Activated naive CD4-positive, alpha-beta T cell treated with Interleukin-2 at 50 U/mL for 16 hours (primary cell): Measurements from ENCODE around the gene HIPK2.

Experiments used
- DNase-seq: peaks from one replicate; pipeline ENCODE4 v3.0.0-alpha.2; 2020

The HIPK2 gene

GRCh38 chr7:139733751-139734150 is 44.0 kb downstream of the HIPK2 start:
- no peak for DNase-seq

GRCh38 chr7:139732471-139733167 is 45.2 kb downstream of the HIPK2 start:
- DNase-seq, result no peak

- no peak for DNase-seq
These were observed 45.9 kb downstream of the HIPK2 start for GRCh38 chr7:139731802-139732470.

DNA sequence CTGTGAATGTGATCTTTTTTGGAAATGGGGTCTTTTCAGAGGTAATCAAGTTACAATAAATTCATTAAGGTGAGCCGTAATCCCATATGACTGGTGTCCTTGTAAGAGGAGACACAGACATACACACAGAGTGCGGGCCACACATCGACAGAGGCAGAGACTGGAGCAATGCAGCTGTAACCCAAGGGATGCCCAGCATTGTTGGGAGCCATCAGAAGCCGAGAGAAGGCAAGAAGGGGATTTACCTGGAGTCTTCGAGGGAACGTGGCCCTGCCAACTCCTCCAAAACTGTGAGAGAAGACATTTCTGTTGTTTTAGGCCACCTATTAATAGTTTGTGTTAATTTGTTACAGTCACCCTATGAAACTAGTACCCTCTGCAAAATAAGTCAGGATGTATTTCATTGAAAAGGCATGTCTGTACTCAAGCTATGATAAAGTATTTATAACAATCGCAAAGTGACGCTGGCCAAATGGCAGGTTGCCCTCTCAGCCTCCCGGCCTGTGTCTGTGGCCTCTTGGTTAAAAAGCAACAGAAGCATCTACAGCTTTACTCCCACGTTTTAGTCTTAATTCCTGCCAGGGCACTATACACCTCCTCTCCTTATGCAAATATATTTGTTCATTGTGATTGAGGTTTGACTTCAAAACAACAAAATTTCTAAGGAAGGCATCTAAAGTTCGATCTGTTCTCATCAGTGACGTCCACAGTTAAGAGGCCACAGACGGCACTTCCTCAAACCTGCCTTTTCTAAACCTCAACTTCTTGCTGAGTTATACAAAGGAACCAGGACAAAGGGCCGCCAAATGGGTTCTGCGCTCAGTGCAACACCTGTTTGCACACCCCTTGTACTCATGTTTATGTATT is 46.8 kb downstream of the HIPK2 start:
- no peak for DNase-seq

- no peak for DNase-seq
These were observed 49.6 kb downstream of the HIPK2 start for GRCh38 chr7:139728203-139728602.

- DNase-seq, result no peak
These were observed 50.6 kb downstream of the HIPK2 start for GRCh38 chr7:139727151-139727705.

GRCh38 chr7:139726485-139726869 is 51.3 kb downstream of the HIPK2 start:
- DNase-seq, result no peak

- DNase-seq, result no peak
These were observed 51.8 kb downstream of the HIPK2 start for GRCh38 chr7:139725858-139726484.

- DNase-seq, result no peak
These were observed 52.7 kb downstream of the HIPK2 start for GRCh38 chr7:139725077-139725476.

GRCh38 chr7:139722604-139723003 is 55.2 kb downstream of the HIPK2 start:
- no peak for DNase-seq

GRCh38 chr7:139721821-139722220 is 56.0 kb downstream of the HIPK2 start:
- DNase-seq, result no peak

- no peak for DNase-seq
These were observed 56.4 kb downstream of the HIPK2 start for GRCh38 chr7:139721417-139721816.

- no peak for DNase-seq
These were observed 57.0 kb downstream of the HIPK2 start for GRCh38 chr7:139720705-139721231.

DNA sequence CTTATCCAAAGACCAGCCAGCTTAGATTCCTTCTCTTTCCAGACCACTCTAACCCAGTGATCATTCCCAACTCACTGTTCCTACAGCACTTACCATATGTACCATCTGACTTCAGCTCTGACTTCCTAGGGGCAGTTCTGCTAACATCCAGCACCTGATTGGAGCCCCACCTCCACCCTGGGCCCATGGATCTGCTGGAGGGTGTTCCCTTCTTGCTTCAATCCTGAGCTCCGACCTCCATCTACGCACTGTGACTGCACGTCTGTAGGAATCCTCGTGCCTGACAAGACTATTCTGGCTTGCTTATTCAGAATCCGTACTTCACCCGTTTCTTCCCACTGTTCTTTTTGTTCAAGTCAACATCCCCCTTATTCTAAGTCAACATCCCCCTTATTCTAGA is 57.6 kb downstream of the HIPK2 start:
- no peak for DNase-seq

DNA sequence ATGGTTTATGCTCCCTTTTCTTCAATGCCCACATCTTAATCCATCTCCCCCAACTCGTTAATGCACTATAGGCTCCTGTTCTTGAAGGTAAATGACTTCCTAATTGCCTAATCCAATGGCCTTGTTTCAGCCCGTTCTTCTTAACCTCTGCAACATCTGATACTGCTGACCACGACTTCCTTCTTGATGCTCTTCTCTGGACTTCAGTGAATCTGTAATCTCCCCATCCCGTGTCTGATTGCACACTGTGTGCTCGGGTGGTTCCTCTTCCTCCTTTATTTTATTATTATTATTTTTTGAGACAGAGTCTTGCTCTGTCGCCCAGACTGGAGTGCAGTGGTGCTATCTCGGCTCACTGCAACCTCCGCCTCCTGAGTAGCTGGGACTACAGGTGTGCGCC is 58.9 kb downstream of the HIPK2 start:
- DNase-seq, result no peak

DNA sequence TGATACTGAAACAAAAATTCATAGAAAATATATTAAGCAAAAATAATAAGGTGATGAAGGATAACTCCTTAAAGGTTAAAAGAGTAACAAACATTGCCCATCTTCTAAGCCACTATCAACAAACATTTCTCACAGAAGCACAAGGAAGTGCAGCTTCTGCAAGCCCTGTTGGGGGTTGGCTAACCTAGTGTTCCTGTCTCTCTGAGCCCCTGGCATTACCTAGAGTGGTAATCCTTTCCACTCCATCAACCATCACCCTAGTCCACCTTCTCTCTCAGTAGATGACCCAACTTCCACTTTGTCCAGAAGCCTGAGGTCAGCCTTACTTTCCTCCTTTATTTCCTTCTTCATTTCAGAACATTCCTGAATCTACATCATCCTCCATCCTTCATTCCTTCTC is 59.7 kb downstream of the HIPK2 start:
- no peak for DNase-seq

DNA sequence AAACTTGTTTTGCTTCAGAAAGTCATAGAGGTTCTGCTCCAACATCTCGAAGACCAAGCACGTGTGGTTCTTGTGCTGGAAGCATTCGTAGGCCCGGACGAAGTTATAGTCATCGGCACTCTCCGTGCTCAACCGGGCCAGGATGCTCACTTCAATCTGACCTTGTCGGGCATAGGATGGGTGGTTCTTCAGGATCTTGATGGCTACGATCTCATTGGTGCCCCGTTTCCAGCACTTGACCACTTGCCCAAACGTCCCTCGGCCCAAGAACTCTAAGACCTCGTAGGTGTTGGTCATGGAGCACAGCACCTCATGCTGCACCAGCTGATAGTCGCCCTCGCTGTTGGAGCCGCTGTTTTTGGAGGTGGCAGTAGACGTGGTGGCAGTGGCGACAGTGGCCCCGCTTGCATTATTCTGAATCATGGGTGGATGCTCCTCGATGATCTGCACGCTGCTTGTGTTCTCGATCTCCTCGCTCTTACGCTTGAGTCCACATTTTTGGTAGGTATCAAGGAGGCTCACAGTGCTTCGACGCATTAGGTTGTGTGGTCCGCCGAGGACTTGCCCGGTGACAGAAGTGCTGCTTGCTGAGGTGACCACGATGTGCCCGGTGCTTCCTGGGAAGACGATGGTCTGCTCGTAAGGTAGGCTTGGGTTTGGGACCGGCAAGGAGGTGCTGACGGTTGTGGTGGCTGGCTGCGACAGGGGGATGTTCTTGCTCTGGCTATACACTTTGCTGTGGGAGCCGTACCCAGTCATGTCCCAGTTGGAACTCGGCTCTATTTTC is 61.4 kb downstream of the HIPK2 start:
- DNase-seq, result no peak

GRCh38 chr7:139715194-139715815 is 62.5 kb downstream of the HIPK2 start:
- DNase-seq, result no peak

GRCh38 chr7:139714163-139714901 is 63.5 kb downstream of the HIPK2 start:
- DNase-seq, result no peak

DNA sequence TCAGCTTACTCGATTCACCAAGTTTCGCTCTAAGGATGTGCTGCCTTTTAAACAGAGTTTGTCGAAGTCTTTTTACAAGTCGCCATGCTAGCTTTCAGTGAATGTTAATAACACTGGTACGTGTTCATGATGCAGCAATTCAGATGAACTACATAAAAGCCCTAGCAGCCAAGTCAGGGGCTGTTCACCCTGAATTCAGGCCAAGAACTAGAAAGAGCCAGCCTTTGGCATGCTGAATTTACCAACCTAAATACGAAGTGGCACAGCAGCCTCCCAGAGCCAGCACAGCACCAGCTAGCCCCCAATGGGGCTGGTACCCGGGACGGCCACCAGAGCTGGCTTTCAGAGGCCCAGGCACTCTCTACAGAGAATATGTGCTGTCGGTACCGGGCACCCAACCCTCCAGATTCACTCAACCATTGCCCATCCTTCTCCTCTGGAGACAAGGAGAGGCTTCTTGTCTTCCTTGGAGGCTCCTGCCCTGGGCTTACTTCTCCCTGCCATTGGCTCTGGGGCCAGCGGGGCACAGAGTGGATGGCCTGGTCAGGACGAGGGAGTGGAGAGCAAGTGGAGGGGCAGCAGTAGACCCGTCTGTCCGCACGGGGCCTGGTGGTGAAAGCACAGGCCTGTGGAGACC is 64.2 kb downstream of the HIPK2 start:
- DNase-seq, result no peak
